GM12878 (cell line): ENCODE data around the gene GABBR2. TPM values are rescaled to one million over a fixed set of nuclear protein-coding genes. Genes with fewer than 3 reads are reported as not detected.

Experiments
- ATAC-seq: fragments of 200-7000 bp; cut with Tn5 transposase; 3 replicates; pipeline ENCODE4 v1.9.1; 2020; ENCODE audit warnings: mild to moderate bottlenecking, moderate library complexity
- BruUV-seq: library from RNA; stranded (reverse); fragments of 400-500 nt; replicated peaks from 2 replicates; lab custom pipeline; 2021; lab: Mats Ljungman, UMichigan
- CTCF ChIA-PET: fragments of 300-600 bp; sonication (Branson Sonifier 250); formaldehyde crosslinking; extraction: SDS; loops from one replicate; lab custom pipeline; 2021; ENCODE audit warnings: inconsistent platforms; lab: Yijun Ruan, JAX
- POLR2A ChIA-PET: fragments of 350-600 bp; formaldehyde crosslinking; extraction: SDS; loops from one replicate; lab custom pipeline; 2021; ENCODE audit warnings: inconsistent platforms; lab: Charles Lee
- RAD21 ChIA-PET: fragments of 300-600 bp; sonication (Branson Sonifier 250); formaldehyde crosslinking; loops from one replicate; lab custom pipeline; 2023; ENCODE audit warnings: antibody characterized with exemption; ENCODE audit not compliant: unreplicated experiment; lab: Charles Lee
- SMC1A ChIA-PET: fragments of 300-600 bp; sonication (Branson Sonifier 250); formaldehyde crosslinking; loops from one replicate; lab custom pipeline; 2023; ENCODE audit not compliant: unreplicated experiment, uncharacterized antibody; lab: Charles Lee
- DNase-seq: peaks from one replicate; pipeline ENCODE4 v3.0.0-alpha.2; 2011; ENCODE audit warnings: low read depth, low spot score
- FAIRE-seq: peaks from 3 replicates; lab custom pipeline; 2011; peaks lifted over from hg19 to GRCh38; lab: Jason Lieb, UNC
- H2AFZ ChIP-seq: 2 replicates; pipeline ENCODE4 v1.6.0; 2011; ENCODE audit warnings: low read depth, low read length, control low read depth; ENCODE audit not compliant: control insufficient read depth
- H3K27ac ChIP-seq: 2 replicates; pipeline ENCODE4 v1.5.1; 2011; ENCODE audit warnings: control low read depth; ENCODE audit not compliant: control insufficient read depth, insufficient read depth
- H3K27me3 ChIP-seq, 2 experiments: replicated peaks in 1 of 2; 2 replicates each; pipeline versions ENCODE4 v1.6.0 to v1.6.1; 2011; ENCODE audit warnings: low read length in 1 of 2; ENCODE audit not compliant: control insufficient read depth in 2 of 2, insufficient read depth in 2 of 2
- H3K36me3 ChIP-seq, 2 experiments: 2 replicates each; pipeline ENCODE4 v1.5.1; 2011; ENCODE audit warnings: low read length in 1 of 2; ENCODE audit not compliant: control insufficient read depth in 2 of 2, insufficient read depth in 2 of 2
- H3K4me1 ChIP-seq: 2 replicates; pipeline ENCODE4 v1.6.1; 2011; ENCODE audit warnings: mild to moderate bottlenecking, low read length, moderate library complexity, mixed read lengths; ENCODE audit not compliant: control insufficient read depth, insufficient read depth
- H3K4me2 ChIP-seq: 2 replicates; pipeline ENCODE4 v1.6.0; 2011; ENCODE audit warnings: control low read depth; ENCODE audit not compliant: control insufficient read depth, insufficient read depth
- H3K4me3 ChIP-seq: fragments of 200-600 bp; sonication (generic); 2 replicates; pipeline ENCODE4 v1.5.1; 2016
- H3K79me2 ChIP-seq: 2 replicates; pipeline ENCODE4 v1.6.0; 2011; ENCODE audit warnings: low read length; ENCODE audit not compliant: control insufficient read depth, insufficient read depth
- H3K9ac ChIP-seq: 2 replicates; pipeline ENCODE4 v1.8.0; 2011; ENCODE audit warnings: low read length, control low read depth, mixed read lengths; ENCODE audit not compliant: control insufficient read depth, insufficient read depth
- H3K9me3 ChIP-seq: replicated peaks from 3 replicates; pipeline ENCODE4 v1.5.1; 2011; ENCODE audit warnings: mild to moderate bottlenecking, low read length; ENCODE audit not compliant: control insufficient read depth, insufficient read depth
- H4K20me1 ChIP-seq: 2 replicates; pipeline ENCODE4 v1.6.0; 2011; ENCODE audit not compliant: control insufficient read depth, insufficient read depth
- BCL11A ChIP-seq: IDR thresholded peaks from 2 replicates; pipeline ENCODE4 v1.6.1; 2011; ENCODE audit warnings: low read depth, low read length
- CBX3 ChIP-seq: fragments of 200-600 bp; sonication (generic); IDR thresholded peaks from 2 replicates; pipeline ENCODE4 v1.6.1; 2016; ENCODE audit warnings: low read depth, borderline replicate concordance
- ETV6 ChIP-seq, 2 experiments: fragments of 450-650 bp in 1 of 2; IDR thresholded peaks in 1 of 2; conservative IDR thresholded peaks in 1 of 2; 2 replicates each; pipeline ENCODE4 v1.6.1; 2014; ENCODE audit warnings: antibody characterized with exemption in 1 of 2, borderline replicate concordance in 1 of 2, low read depth in 1 of 2, mild to moderate bottlenecking in 1 of 2, moderate library complexity in 1 of 2
- GABPA ChIP-seq: IDR thresholded peaks from 2 replicates; pipeline ENCODE4 v1.6.1; 2014; ENCODE audit warnings: antibody characterized with exemption, low read depth, mild to moderate bottlenecking, inconsistent platforms
- IKZF1 ChIP-seq: fragments of 450-650 bp; conservative IDR thresholded peaks from 2 replicates; pipeline ENCODE4 v1.6.1; 2017; ENCODE audit warnings: antibody characterized with exemption, mild to moderate bottlenecking
- MEF2B ChIP-seq: fragments of 450-650 bp; IDR thresholded peaks from 2 replicates; pipeline ENCODE4 v1.6.1; 2018; ENCODE audit warnings: mild to moderate bottlenecking, moderate library complexity; ENCODE audit not compliant: partially characterized antibody, poor library complexity, severe bottlenecking
- PAX5 ChIP-seq: IDR thresholded peaks from 2 replicates; pipeline ENCODE4 v1.6.1; 2011; ENCODE audit warnings: low read depth, low read length, borderline replicate concordance
- RCOR1 ChIP-seq: conservative IDR thresholded peaks from 2 replicates; pipeline ENCODE4 v1.6.1; 2012; ENCODE audit warnings: low read depth, low read length, improper control_type of control experiment
- RFX5 ChIP-seq: IDR thresholded peaks from 2 replicates; pipeline ENCODE4 v1.6.1; 2011; ENCODE audit warnings: low read depth, low read length, improper control_type of control experiment
- SMAD5 ChIP-seq: IDR thresholded peaks from 2 replicates; pipeline ENCODE4 v1.6.1; 2016; ENCODE audit warnings: antibody characterized with exemption, low read depth
- ZBTB4 ChIP-seq: fragments of 450-650 bp; formaldehyde crosslinking; IDR thresholded peaks from 2 replicates; pipeline ENCODE4 v1.4.0; 2022; ENCODE audit warnings: mild to moderate bottlenecking, moderate library complexity
- ZNF217 ChIP-seq: fragments of 450-650 bp; IDR thresholded peaks from 2 replicates; pipeline ENCODE4 v1.6.1; 2017; ENCODE audit warnings: antibody characterized with exemption, mild to moderate bottlenecking
- WGBS: methylation state at CpG from one replicate; pipeline ENCODE4 v1.1.6; 2016; ENCODE audit warnings: low lambda C conversion rate; ENCODE audit not compliant: insufficient replicate concordance, insufficient coverage; ENCODE audit errors: missing lambda C conversion rate; 5-methylcytosine and 5-hydroxymethylcytosine counted together
- in situ Hi-C: fragments of 300-500 bp; cut with MboI; formaldehyde crosslinking; loops from 9 replicates; pipeline ENCODE4 v1.14.3; 2018; ENCODE audit warnings: mixed read lengths
- intact Hi-C: fragments of 100-400 bp; cut with micrococcal nuclease; formaldehyde crosslinking; loops from one replicate; pipeline ENCODE4 v1.14.2; 2022; ENCODE audit not compliant: unreplicated experiment
- polyA plus RNA-seq, 11 experiments: library from polyadenylated mRNA; depleted of rRNA in 4 of 11; unstranded in 6 of 11; stranded (reverse) in 5 of 11; fragments of >200 nt; fragmentation: Nextera tagmentation in 4 of 11; fragmentation: Illumina TruSeq in 1 of 11; extraction: Ambion mirVana in 4 of 11; extraction: Trizol in 1 of 11; gene quantifications; 1 replicate in 1 of 11; 2 replicates in 10 of 11; pipeline versions ENCODE4 v1.2.1 to v1.2.3, GENCODE V29; 2011 to 2016; ENCODE audit warnings: inconsistent platforms in 2 of 11, missing spikeins in 2 of 11, low read depth in 1 of 11
- total RNA-seq, 4 experiments: library from RNA; depleted of rRNA in 3 of 4; stranded (reverse); fragments of >200 nt in 3 of 4; fragmentation: Illumina TruSeq in 1 of 4; extraction: Trizol in 1 of 4; gene quantifications; 2 replicates each; pipeline versions ENCODE4 v1.2.1 to v1.2.3, GENCODE V29; 2013 to 2021

The GABBR2 gene
- total and polyA plus RNA-seq, 10 of the 15 experiments (the other 5 are each of a cell fraction or from before 2014, with no cell fraction given): 0.02 to 2.2 (median 0.06) TPM; not detected in 2

- WGBS: 4% methylated on average over 2 of the region's 2 CpGs
- Histone ChIP-seq H3K27ac (no peak overlapping the region), H3K9ac (no peak overlapping the region), H3K79me2 (no peaks in the 10 kb centered on the region), H3K36me3 (no peaks in the 10 kb centered on the region), H3K4me2 (no peak overlapping the region), H4K20me1 (no peaks in the 10 kb centered on the region), H3K4me1 (no peaks in the 10 kb centered on the region), H2AFZ (no peak overlapping the region), H3K9me3 (no peaks in the 10 kb centered on the region), H3K27me3 (peaks cover 0 to 1% of the 10 kb centered on the region in 2 experiments; a peak in 3 of 4 replicates), H3K4me3 (no peak overlapping the region)
- ChIA-PET CTCF (interaction anchor here (1.3 kb wide), 1 partner anchor 11 kb away, joined by 5 read pairs; no protein-coding TSS in a partner anchor), RAD21 (no interaction called here), POLR2A (no interaction called here), SMC1A (no interaction called here)
- TF ChIP-seq IKZF1 (no peak), SMAD5 (no peak), ETV6 (conservative IDR thresholded peaks at IDR 0.05 in 1 of 2, IDR thresholded peaks at IDR 0.05 in 1 of 2; ENCODE audit: borderline replicate concordance in 1 of 2, low read depth in 1 of 2) (no peak)
- ATAC-seq: no peak
- intact Hi-C loops (no loop called here), in situ Hi-C loops (no loop called here)
- DNase-seq: no peak
- no TSS peak for BruUV-seq
- FAIRE-seq: no peak
Measured at GRCh38 chr9:98614941-98615340, 93.8 kb downstream of the GABBR2 start.

GRCh38 chr9:98612061-98612752 lies 96.5 kb downstream of the GABBR2 start:
- FAIRE-seq (no peak), DNase-seq (no peak), ATAC-seq (no peak)
- SMC1A ChIA-PET: no interaction called here
- TF ChIP-seq ZBTB4 (CRISPR knock-in tag) (no peak), CBX3 (no peak), MEF2B (no peak), BCL11A (no peak), PAX5 (no peak), ZNF217 (no peak), RCOR1 (no peak), GABPA (no peak), RFX5 (no peak)
- no peak overlapping the region for H3K9ac ChIP-seq
- H3K36me3 ChIP-seq: no peaks in the 10 kb centered on the region
- POLR2A ChIA-PET: no interaction called here
- BruUV-seq: no TSS peak
- no peak overlapping the region for H3K4me3 ChIP-seq
- H4K20me1 ChIP-seq: no peaks in the 10 kb centered on the region
- no peak overlapping the region for H3K4me2 ChIP-seq
- WGBS: 3% methylated on average over 6 of the region's 6 CpGs
- H3K27me3 ChIP-seq: peaks cover 0 to 1% of the 10 kb centered on the region in 2 experiments; a peak in 1 of 4 replicates
- intact Hi-C loops (no loop called here), in situ Hi-C loops (no loop called here)
- no peak overlapping the region for H3K27ac ChIP-seq
- H2AFZ ChIP-seq: no peak overlapping the region
- no peaks in the 10 kb centered on the region for H3K4me1 ChIP-seq
- CTCF ChIA-PET: no interaction called here
- RAD21 ChIA-PET: no interaction called here
- H3K79me2 ChIP-seq: no peaks in the 10 kb centered on the region
- no peaks in the 10 kb centered on the region for H3K9me3 ChIP-seq
